DND-41 (cell line): ENCODE data around the gene PDGFRB.

Source experiments
- ATAC-seq: fragments of 200-7000 bp; cut with Tn5 transposase; 3 replicates; pipeline ENCODE4 v1.9.1; 2021; ENCODE audit warnings: low read depth; ENCODE audit not compliant: insufficient read depth
- DNase-seq: peaks from one replicate; pipeline ENCODE4 v3.0.0-alpha.2; 2020
- H2AFZ ChIP-seq: 2 replicates; pipeline ENCODE4 v1.6.0; 2012; ENCODE audit warnings: low read depth, low read length
- H3K27ac ChIP-seq: 2 replicates; pipeline ENCODE4 v1.5.1; 2012; ENCODE audit warnings: low read length, inconsistent platforms
- H3K27me3 ChIP-seq: fragments of 200-600 bp; sonication (generic); 2 replicates; pipeline ENCODE4 v1.6.0; 2012; ENCODE audit warnings: low read length, mild to moderate bottlenecking, inconsistent platforms; ENCODE audit not compliant: insufficient read depth, poor library complexity
- H3K36me3 ChIP-seq: 2 replicates; pipeline ENCODE4 v1.5.1; 2012; ENCODE audit warnings: low read length, inconsistent platforms; ENCODE audit not compliant: insufficient read depth
- H3K4me1 ChIP-seq: 2 replicates; pipeline ENCODE4 v1.5.1; 2012; ENCODE audit warnings: mild to moderate bottlenecking, low read length; ENCODE audit not compliant: insufficient read depth
- H3K4me2 ChIP-seq: 2 replicates; pipeline ENCODE4 v1.6.0; 2012; ENCODE audit warnings: mild to moderate bottlenecking, moderate library complexity, low read length, inconsistent platforms; ENCODE audit not compliant: insufficient read depth
- H3K4me3 ChIP-seq, 2 experiments: fragments of 200-600 bp in 1 of 2; shearing (Covaris generic) in 1 of 2; 2 replicates each; pipeline ENCODE4 v1.5.1; 2012 to 2016; ENCODE audit warnings: inconsistent platforms in 2 of 2, low read length in 2 of 2, mild to moderate bottlenecking in 2 of 2, low read depth in 1 of 2, moderate library complexity in 1 of 2
- H3K79me2 ChIP-seq: 2 replicates; pipeline ENCODE4 v1.6.0; 2012; ENCODE audit warnings: low read length, inconsistent platforms; ENCODE audit not compliant: insufficient read depth
- H3K9ac ChIP-seq: 2 replicates; pipeline ENCODE4 v1.6.0; 2012; ENCODE audit warnings: low read depth, mild to moderate bottlenecking, inconsistent platforms, low read length, moderate library complexity
- H3K9me3 ChIP-seq: 2 replicates; pipeline ENCODE4 v1.5.1; 2012; ENCODE audit warnings: low read length, moderate library complexity, mild to moderate bottlenecking, inconsistent platforms; ENCODE audit not compliant: insufficient read depth, severe bottlenecking
- H4K20me1 ChIP-seq: 2 replicates; pipeline ENCODE4 v1.6.0; 2012; ENCODE audit warnings: low read length; ENCODE audit not compliant: insufficient read depth
- EZH2 ChIP-seq: IDR thresholded peaks from 3 replicates; pipeline ENCODE4 v1.6.1; 2012; ENCODE audit warnings: borderline replicate concordance, low read depth, mild to moderate bottlenecking, moderate library complexity, low read length, inconsistent platforms; ENCODE audit not compliant: severe bottlenecking
- TF ChIP-seq, protein P1 (sequence below): IDR thresholded peaks from 2 replicates; pipeline ENCODE4 v1.5.1; 2012; ENCODE audit warnings: borderline replicate concordance, low read length, moderate library complexity, mild to moderate bottlenecking; ENCODE audit not compliant: poor library complexity, severe bottlenecking; ENCODE audit errors: extremely low read depth

The PDGFRB gene

GRCh38 chr5:150180241-150181026, 24.8 kb upstream of the PDGFRB start:
- Histone ChIP-seq H3K27me3 (peaks cover 9% of the 10 kb centered on the region), H3K4me2 (no peak overlapping the region), H4K20me1 (no peaks in the 10 kb centered on the region), H3K9me3 (no peaks in the 10 kb centered on the region), H3K4me3 (no peak overlapping the region), H3K36me3 (no peaks in the 10 kb centered on the region), H3K4me1 (no peaks in the 10 kb centered on the region), H3K9ac (no peak overlapping the region), H2AFZ (no peak overlapping the region), H3K27ac (no peak overlapping the region), H3K79me2 (no peaks in the 10 kb centered on the region)
- DNase-seq, result no peak
- no peak for ATAC-seq
- TF ChIP-seq, protein P1, sequence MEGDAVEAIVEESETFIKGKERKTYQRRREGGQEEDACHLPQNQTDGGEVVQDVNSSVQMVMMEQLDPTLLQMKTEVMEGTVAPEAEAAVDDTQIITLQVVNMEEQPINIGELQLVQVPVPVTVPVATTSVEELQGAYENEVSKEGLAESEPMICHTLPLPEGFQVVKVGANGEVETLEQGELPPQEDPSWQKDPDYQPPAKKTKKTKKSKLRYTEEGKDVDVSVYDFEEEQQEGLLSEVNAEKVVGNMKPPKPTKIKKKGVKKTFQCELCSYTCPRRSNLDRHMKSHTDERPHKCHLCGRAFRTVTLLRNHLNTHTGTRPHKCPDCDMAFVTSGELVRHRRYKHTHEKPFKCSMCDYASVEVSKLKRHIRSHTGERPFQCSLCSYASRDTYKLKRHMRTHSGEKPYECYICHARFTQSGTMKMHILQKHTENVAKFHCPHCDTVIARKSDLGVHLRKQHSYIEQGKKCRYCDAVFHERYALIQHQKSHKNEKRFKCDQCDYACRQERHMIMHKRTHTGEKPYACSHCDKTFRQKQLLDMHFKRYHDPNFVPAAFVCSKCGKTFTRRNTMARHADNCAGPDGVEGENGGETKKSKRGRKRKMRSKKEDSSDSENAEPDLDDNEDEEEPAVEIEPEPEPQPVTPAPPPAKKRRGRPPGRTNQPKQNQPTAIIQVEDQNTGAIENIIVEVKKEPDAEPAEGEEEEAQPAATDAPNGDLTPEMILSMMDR, result no peak
- TF ChIP-seq EZH2, result no peak

GRCh38 chr5:150179019-150179620, 23.5 kb upstream of the PDGFRB start:
- H3K9ac ChIP-seq, result no peak overlapping the region
- H3K79me2 ChIP-seq, result no peaks in the 10 kb centered on the region
- no peak overlapping the region for H3K4me2 ChIP-seq
- DNase-seq (no peak), ATAC-seq (no peak)
- H4K20me1 ChIP-seq, result no peaks in the 10 kb centered on the region
- H3K27me3 ChIP-seq, result peaks cover 9% of the 10 kb centered on the region
- TF ChIP-seq EZH2, result no peak
- TF ChIP-seq, protein P1, result no peak
- H3K4me1 ChIP-seq, result no peaks in the 10 kb centered on the region
- no peak overlapping the region for H3K27ac ChIP-seq
- H3K9me3 ChIP-seq, result no peaks in the 10 kb centered on the region
- H3K4me3 ChIP-seq, result no peak overlapping the region
- H3K36me3 ChIP-seq, result no peaks in the 10 kb centered on the region
- H2AFZ ChIP-seq, result no peak overlapping the region

GRCh38 chr5:150178262-150178661, 22.6 kb upstream of the PDGFRB start:
- H3K9me3 ChIP-seq, result no peaks in the 10 kb centered on the region
- no peak overlapping the region for H2AFZ ChIP-seq
- H3K4me3 ChIP-seq, result no peak overlapping the region
- DNase-seq (no peak), ATAC-seq (no peak)
- H3K36me3 ChIP-seq, result no peaks in the 10 kb centered on the region
- H3K27ac ChIP-seq, result no peak overlapping the region
- H3K27me3 ChIP-seq, result peaks cover 9% of the 10 kb centered on the region
- no peak overlapping the region for H3K9ac ChIP-seq
- H4K20me1 ChIP-seq, result no peaks in the 10 kb centered on the region
- H3K79me2 ChIP-seq, result no peaks in the 10 kb centered on the region
- H3K4me1 ChIP-seq, result no peaks in the 10 kb centered on the region
- TF ChIP-seq EZH2, result no peak
- TF ChIP-seq, protein P1, result no peak
- H3K4me2 ChIP-seq, result no peak overlapping the region
